Esophagus squamous epithelium (tissue), 4 donors: ENCODE results near the gene SPTBN5.

ENCODE experiments used
- CTCF ChIP-seq, 6 experiments: fragments of 450-650 bp in 4 of 6; fragments of 200-600 bp in 2 of 6; sonication (generic) in 2 of 6; IDR thresholded peaks; one replicate each; pipeline ENCODE4 v1.5.1; 2016 to 2019; ENCODE audit warnings: antibody characterized with exemption in 6 of 6, mild to moderate bottlenecking in 4 of 6, moderate library complexity in 4 of 6
- POLR2A ChIP-seq, 4 donors: fragments of 450-650 bp; IDR thresholded peaks; one replicate each; pipeline ENCODE4 v1.6.1; 2017; ENCODE audit warnings: antibody characterized with exemption in 4 of 4, mild to moderate bottlenecking in 4 of 4, moderate library complexity in 3 of 4

GRCh38 chr15:41801850-41802455 lies 91.9 kb downstream of the SPTBN5 start:
- TF ChIP-seq CTCF (IDR thresholded peaks at IDR 0.05): no peak
- TF ChIP-seq POLR2A (IDR thresholded peaks at IDR 0.05): no peak
